GM23248 (cell line): ENCODE results near the gene DYNC2H1. TPM values are rescaled to one million over a fixed set of nuclear protein-coding genes. Genes with fewer than 3 reads are reported as not detected.
A peak's percentile ranks its signal among the peaks of the same experiment; 100 is the strongest.

Experiments
- DNase-seq: peaks from one replicate; pipeline ENCODE4 v3.0.0-alpha.2; 2015
- H2AFZ ChIP-seq: fragments of 200-600 bp; sonication (generic); 2 replicates; pipeline ENCODE4 v1.6.1; 2016; ENCODE audit warnings: antibody characterized with exemption
- H3F3A ChIP-seq: fragments of 200-600 bp; sonication (generic); 2 replicates; pipeline ENCODE4 v1.6.1; 2016; ENCODE audit warnings: mild to moderate bottlenecking, antibody characterized with exemption, mixed run types; ENCODE audit not compliant: insufficient read depth
- H3K27ac ChIP-seq: fragments of 200-600 bp; sonication (generic); 2 replicates; pipeline ENCODE4 v1.5.1; 2016; ENCODE audit warnings: mild to moderate bottlenecking
- H3K27me3 ChIP-seq: fragments of 200-600 bp; sonication (generic); replicated peaks from 2 replicates; pipeline ENCODE4 v1.6.1; 2016; ENCODE audit warnings: mild to moderate bottlenecking; ENCODE audit not compliant: insufficient read depth
- H3K36me3 ChIP-seq: fragments of 200-600 bp; sonication (generic); 2 replicates; pipeline ENCODE4 v1.6.1; 2016; ENCODE audit warnings: low read depth, mild to moderate bottlenecking
- H3K4me1 ChIP-seq: fragments of 200-600 bp; sonication (generic); 2 replicates; pipeline ENCODE4 v1.6.1; 2016; ENCODE audit warnings: mild to moderate bottlenecking; ENCODE audit not compliant: insufficient read depth
- H3K4me2 ChIP-seq: fragments of 200-600 bp; sonication (generic); one replicate; pipeline ENCODE4 v1.6.1; 2016; ENCODE audit warnings: mild to moderate bottlenecking; ENCODE audit not compliant: unreplicated experiment
- H3K4me3 ChIP-seq: fragments of 200-600 bp; sonication (generic); 2 replicates; pipeline ENCODE4 v1.5.1; 2016; ENCODE audit warnings: mild to moderate bottlenecking
- H3K79me2 ChIP-seq: fragments of 200-600 bp; sonication (generic); 2 replicates; pipeline ENCODE4 v1.6.1; 2016; ENCODE audit warnings: mild to moderate bottlenecking; ENCODE audit not compliant: insufficient read depth
- H3K9ac ChIP-seq: fragments of 200-600 bp; sonication (generic); 2 replicates; pipeline ENCODE4 v1.6.1; 2016; ENCODE audit warnings: mild to moderate bottlenecking
- H3K9me2 ChIP-seq: fragments of 200-600 bp; sonication (generic); 2 replicates; pipeline ENCODE4 v1.6.1; 2016; ENCODE audit warnings: mixed run types, mild to moderate bottlenecking, moderate library complexity; ENCODE audit not compliant: insufficient read depth
- H3K9me3 ChIP-seq: fragments of 200-600 bp; sonication (generic); one replicate; pipeline ENCODE4 v1.6.1; 2017; ENCODE audit warnings: low read depth
- H4K20me1 ChIP-seq: fragments of 200-600 bp; sonication (generic); 2 replicates; pipeline ENCODE4 v1.6.0; 2016; ENCODE audit not compliant: insufficient read depth
- EZH2 ChIP-seq: fragments of 200-600 bp; sonication (generic); IDR thresholded peaks from 2 replicates; pipeline ENCODE4 v1.6.1; 2018; ENCODE audit warnings: antibody characterized with exemption, mild to moderate bottlenecking; ENCODE audit not compliant: insufficient read depth, poor library complexity, severe bottlenecking
- EZH2phosphoT487 ChIP-seq: fragments of 200-600 bp; sonication (generic); IDR thresholded peaks from 2 replicates; pipeline ENCODE4 v1.6.1; 2018; ENCODE audit warnings: antibody characterized with exemption, moderate library complexity, mild to moderate bottlenecking, low read depth; ENCODE audit not compliant: insufficient read depth
- WGBS, 2 experiments: methylation state at CpG; one replicate each; pipeline ENCODE4 v1.1.6; 2015 to 2017; ENCODE audit warnings: low lambda C conversion rate in 2 of 2, low coverage in 1 of 2; ENCODE audit errors: missing lambda C conversion rate in 2 of 2; 5-methylcytosine and 5-hydroxymethylcytosine counted together
- in situ Hi-C: fragments of 300-500 bp; cut with MboI; formaldehyde crosslinking; loops from 2 replicates; pipeline ENCODE4 v1.15.0; 2020
- polyA plus RNA-seq: library from polyadenylated mRNA; unstranded; fragments of >200 nt; fragmentation: Nextera tagmentation; extraction: Ambion mirVana; gene quantifications from 2 replicates; pipeline ENCODE4 v1.2.1, GENCODE V29; 2016
- total RNA-seq: library from RNA; depleted of rRNA; stranded (reverse); fragments of >200 nt; shearing (Covaris generic); gene quantifications from 2 replicates; pipeline ENCODE4 v1.2.3, GENCODE V29; 2014

The DYNC2H1 gene
- total and polyA plus RNA-seq, 2 experiments from 2014 or later = 9.3 to 27.0 TPM

GRCh38 chr11:103170865-103171264 is 61.6 kb downstream of the DYNC2H1 start:
- Histone ChIP-seq H2AFZ (no peak overlapping the region), H3K27ac (no peak overlapping the region), H3K9ac (no peak overlapping the region), H3K9me2 (no peaks in the 10 kb centered on the region), H3K9me3 (no peaks in the 10 kb centered on the region), H3K36me3 (peaks cover 14% of the 10 kb centered on the region), H3K4me2 (no peak overlapping the region), H3F3A (no peaks in the 10 kb centered on the region; the same call in 1 of the 2 replicates), H3K4me3 (no peak overlapping the region), H4K20me1 (no peaks in the 10 kb centered on the region), H3K27me3 (no peaks in the 10 kb centered on the region), H3K79me2 (no peaks in the 10 kb centered on the region), H3K4me1 (no peaks in the 10 kb centered on the region)
- no peak for TF ChIP-seq EZH2phosphoT487
- TF ChIP-seq EZH2 = no peak
- DNase-seq = peak; percentile 64
- in situ Hi-C loops = no loop called here
- 83 to 94% methylated on average over 4 of the region's 4 CpGs for WGBS, 2 experiments

GRCh38 chr11:103175461-103176129 is 66.4 kb downstream of the DYNC2H1 start:
- Histone ChIP-seq H3K27me3 (no peaks in the 10 kb centered on the region), H3K9me3 (no peaks in the 10 kb centered on the region), H3K36me3 (peaks cover 15% of the 10 kb centered on the region), H3F3A (no peaks in the 10 kb centered on the region), H2AFZ (no peak overlapping the region), H3K4me2 (no peak overlapping the region), H3K4me1 (no peaks in the 10 kb centered on the region), H3K9ac (no peak overlapping the region), H4K20me1 (no peaks in the 10 kb centered on the region), H3K27ac (no peak overlapping the region), H3K9me2 (no peaks in the 10 kb centered on the region), H3K4me3 (no peak overlapping the region), H3K79me2 (no peaks in the 10 kb centered on the region)
- TF ChIP-seq EZH2phosphoT487 (no peak), EZH2 (no peak)
- 95 to 98% methylated on average over 2 of the region's 2 CpGs for WGBS, 2 experiments
- DNase-seq = no peak
- in situ Hi-C loops = no loop called here

DNA sequence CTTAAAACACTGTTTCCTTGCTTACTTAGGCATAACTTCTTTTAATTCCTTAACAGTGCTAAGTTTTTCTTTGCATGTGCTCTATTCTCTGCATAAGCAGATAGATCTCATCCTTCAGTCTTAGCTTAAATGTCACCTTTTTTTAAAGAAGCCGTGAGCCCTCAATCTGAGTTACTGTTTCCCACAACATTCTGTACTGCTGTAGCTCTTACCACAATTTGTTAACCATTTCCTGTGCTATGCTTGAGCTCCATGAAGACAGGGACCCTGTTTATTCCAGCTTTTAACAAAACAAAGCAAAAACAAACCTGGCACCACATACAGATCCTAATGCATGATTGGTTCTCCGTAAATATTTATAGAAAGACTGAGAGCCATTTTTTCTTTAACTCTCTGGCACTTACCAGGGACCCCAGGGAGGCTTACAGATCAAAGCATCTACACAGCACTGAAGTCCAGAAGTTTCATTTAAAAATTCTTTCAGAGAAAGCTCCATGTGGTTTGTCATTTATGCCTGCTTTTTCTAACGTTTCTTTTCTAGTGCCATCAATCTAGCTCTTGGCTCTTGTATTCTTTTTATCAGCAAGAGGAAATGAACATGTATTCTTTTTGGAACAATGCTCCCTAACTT is 74.9 kb downstream of the DYNC2H1 start:
- no peaks in the 10 kb centered on the region for H3K79me2 ChIP-seq
- no peak for TF ChIP-seq EZH2phosphoT487
- TF ChIP-seq EZH2 = no peak
- in situ Hi-C loops = no loop called here
- H4K20me1 ChIP-seq = no peaks in the 10 kb centered on the region
- H3K9ac ChIP-seq = no peak overlapping the region
- no peak overlapping the region for H3K27ac ChIP-seq
- H3K9me3 ChIP-seq = no peaks in the 10 kb centered on the region
- WGBS, 2 experiments = 23 to 25% methylated on average over 3 of the region's 3 CpGs
- peaks cover 22% of the 10 kb centered on the region for H3K36me3 ChIP-seq
- H3K27me3 ChIP-seq = no peaks in the 10 kb centered on the region
- H3K4me1 ChIP-seq = no peaks in the 10 kb centered on the region
- H2AFZ ChIP-seq = no peak overlapping the region
- no peaks in the 10 kb centered on the region for H3F3A ChIP-seq
- H3K4me2 ChIP-seq = no peak overlapping the region
- DNase-seq = no peak
- H3K4me3 ChIP-seq = no peak overlapping the region
- H3K9me2 ChIP-seq = no peaks in the 10 kb centered on the region

DNA sequence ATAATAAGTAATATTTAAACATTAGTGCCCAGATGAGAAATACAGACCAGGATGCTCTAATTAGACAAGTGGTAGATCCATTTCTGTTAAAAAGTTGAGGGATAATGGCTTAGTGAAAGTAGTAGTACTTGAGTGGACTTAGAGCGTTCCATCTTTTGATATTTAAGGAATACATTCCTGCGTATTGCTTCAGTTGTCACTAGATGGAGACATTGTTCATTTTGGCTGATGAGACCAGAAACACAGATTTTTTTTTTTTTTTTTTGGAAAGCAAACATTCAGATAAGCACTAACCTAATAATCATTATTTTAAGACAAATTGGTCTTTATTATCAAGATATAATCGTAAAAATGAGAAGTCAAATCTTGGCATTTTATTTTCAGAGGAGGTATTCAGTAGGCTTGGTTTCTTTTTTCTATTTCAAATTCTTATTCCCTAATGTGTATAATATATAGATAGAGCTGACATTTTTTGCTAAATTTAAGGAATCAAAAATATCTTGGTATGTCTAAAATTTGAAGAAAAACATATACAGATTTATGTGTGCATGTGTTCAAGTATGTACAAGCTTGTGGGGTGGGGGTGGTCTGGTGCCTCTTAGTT is 92.9 kb downstream of the DYNC2H1 start:
- peaks cover 32% of the 10 kb centered on the region for H3K36me3 ChIP-seq
- H3K79me2 ChIP-seq = no peaks in the 10 kb centered on the region
- peak; percentile 66 for DNase-seq
- no peak overlapping the region for H3K4me3 ChIP-seq
- peak overlapping the region; percentile 22; the same call in 1 of the 2 replicates for H2AFZ ChIP-seq
- no peaks in the 10 kb centered on the region for H4K20me1 ChIP-seq
- no peaks in the 10 kb centered on the region for H3F3A ChIP-seq
- 39 to 40% methylated on average over 3 of the region's 3 CpGs for WGBS, 2 experiments
- peaks cover 6% of the 10 kb centered on the region; the same call in 1 of the 2 replicates for H3K4me1 ChIP-seq
- no peak overlapping the region for H3K4me2 ChIP-seq
- H3K27me3 ChIP-seq = no peaks in the 10 kb centered on the region
- H3K9me3 ChIP-seq = no peaks in the 10 kb centered on the region
- TF ChIP-seq EZH2 (no peak), EZH2phosphoT487 (no peak)
- no peak overlapping the region for H3K9ac ChIP-seq
- H3K9me2 ChIP-seq = no peaks in the 10 kb centered on the region
- in situ Hi-C loops = no loop called here
- no peak overlapping the region for H3K27ac ChIP-seq
